ENCODE measurements around the gene VILL. TPM values are rescaled to one million over a fixed set of nuclear protein-coding genes. Genes with fewer than 3 reads are reported as not detected.

Gene VILL
- total RNA-seq, 1 experiment from 2014 or later, result 1.2 TPM

GRCh38 chr3:38007754-38008090 is 17.1 kb downstream of the VILL start:
- Histone ChIP-seq H3K9ac (ENCODE audit: low read length) (no peak overlapping the region), H4K20me1 (ENCODE audit: insufficient read depth) (no peaks in the 10 kb centered on the region), H3K4me2 (ENCODE audit: low read length) (no peak overlapping the region), H3K9me2 (ENCODE audit: insufficient read depth) (no peaks in the 10 kb centered on the region), H3K4me3 (replicated peaks in 1 of 2; ENCODE audit: low read depth in 1 of 2, low read length in 2 of 2) (no peak overlapping the region), H3K27ac (ENCODE audit: low read depth, low read length) (no peak overlapping the region), H3K27me3 (ENCODE audit: insufficient read depth, low read length) (no peaks in the 10 kb centered on the region), H3K4me1 (ENCODE audit: control insufficient read depth in 1 of 2, insufficient read depth in 2 of 2, low read length in 2 of 2) (peaks cover 0 to 17% of the 10 kb centered on the region in 2 experiments; a peak in 1 of 4 replicates), H2AFZ (ENCODE audit: low read depth, low read length, poor library complexity, severe bottlenecking) (no peak overlapping the region), H3K9me3 (ENCODE audit: control insufficient read depth in 1 of 2, insufficient read depth in 1 of 2, low read depth in 1 of 2, low read length in 2 of 2) (no peaks in the 10 kb centered on the region), H3K79me2 (ENCODE audit: insufficient read depth, low read length) (no peaks in the 10 kb centered on the region), H3K36me3 (ENCODE audit: control insufficient read depth in 1 of 2, insufficient read depth in 2 of 2, low read length in 2 of 2) (no peaks in the 10 kb centered on the region)
- ChIA-PET POLR2A (no interaction called here), CTCF (no interaction called here), RAD21 (ENCODE audit: low non-redundant PET in 1 of 2, low total read pairs in 2 of 2, uncharacterized antibody in 2 of 2, unreplicated experiment in 2 of 2) (no interaction called here)
- ATAC-seq (no peak), DNase-seq (ENCODE audit: low read depth, low spot score) (no peak)
- TF ChIP-seq POLR2A (IDR thresholded peaks at IDR 0.05; ENCODE audit: borderline replicate concordance, extremely low read depth, insufficient read depth, insufficient read length), result no peak
- no peak for TF ChIP-seq POLR2AphosphoS5 (IDR thresholded peaks at IDR 0.05; ENCODE audit: low read depth, low read length)
- no peak for TF ChIP-seq CEBPB (IDR thresholded peaks at IDR 0.05; ENCODE audit: low read depth)
- TF ChIP-seq MAX (IDR thresholded peaks at IDR 0.05), result no peak
- no peak for TF ChIP-seq SRF (IDR thresholded peaks at IDR 0.05; ENCODE audit: low read depth)
- TF ChIP-seq RAD21 (IDR thresholded peaks at IDR 0.05; ENCODE audit: low read depth), result no peak
- no peak for TF ChIP-seq FOSL1 (IDR thresholded peaks at IDR 0.05; ENCODE audit: low read depth)
- TF ChIP-seq ZBTB33 (IDR thresholded peaks at IDR 0.05; ENCODE audit: extremely low read depth, insufficient replicate concordance, low read length), result no peak
- TF ChIP-seq SP1 (IDR thresholded peaks at IDR 0.05; ENCODE audit: low read depth), result no peak
- no peak for TF ChIP-seq CBX3 (IDR thresholded peaks at IDR 0.05; ENCODE audit: low read depth)
- TF ChIP-seq REST (IDR thresholded peaks at IDR 0.05; ENCODE audit: low read depth), result no peak
- TF ChIP-seq JUND (IDR thresholded peaks at IDR 0.05), result no peak
- TF ChIP-seq EGR1 (IDR thresholded peaks at IDR 0.05; ENCODE audit: low read depth), result no peak
- TF ChIP-seq EZH2phosphoT487 (IDR thresholded peaks at IDR 0.05; ENCODE audit: borderline replicate concordance), result no peak
- no TSS peak for BruUV-seq (replicated peaks)
- intact Hi-C loops (cut with micrococcal nuclease), result no loop called here
